ENCODE measurements around the gene CAMSAP2.

The CAMSAP2 gene

GRCh38 chr1:200880212-200880611 is 141.5 kb downstream of the CAMSAP2 start:
- TF ChIP-seq CTCF (IDR thresholded peaks at IDR 0.05; ENCODE audit: control insufficient read depth, insufficient read depth, low read depth, low read length, missing control alignments) = no peak
- DNase-seq (ENCODE audit: low read depth) = no peak
- H3K4me3 ChIP-seq (ENCODE audit: control insufficient read depth, low read depth, low read length) = no peak overlapping the region

GRCh38 chr1:200883118-200883517 is 144.4 kb downstream of the CAMSAP2 start:
- DNase-seq (ENCODE audit: low read depth) = no peak
- no peak overlapping the region for H3K4me3 ChIP-seq (ENCODE audit: control insufficient read depth, low read depth, low read length)
- TF ChIP-seq CTCF (IDR thresholded peaks at IDR 0.05; ENCODE audit: control insufficient read depth, insufficient read depth, low read depth, low read length, missing control alignments) = no peak

GRCh38 chr1:200885623-200886402 is 147.1 kb downstream of the CAMSAP2 start:
- no peak overlapping the region for H3K4me3 ChIP-seq (ENCODE audit: control insufficient read depth, low read depth, low read length)
- DNase-seq (ENCODE audit: low read depth) = no peak
- TF ChIP-seq CTCF (IDR thresholded peaks at IDR 0.05; ENCODE audit: control insufficient read depth, insufficient read depth, low read depth, low read length, missing control alignments) = no peak

GRCh38 chr1:200886594-200886993 is 147.9 kb downstream of the CAMSAP2 start:
- DNase-seq (ENCODE audit: low read depth) = no peak
- TF ChIP-seq CTCF (IDR thresholded peaks at IDR 0.05; ENCODE audit: control insufficient read depth, insufficient read depth, low read depth, low read length, missing control alignments) = no peak

GRCh38 chr1:200887036-200887435 is 148.3 kb downstream of the CAMSAP2 start:
- TF ChIP-seq CTCF (IDR thresholded peaks at IDR 0.05; ENCODE audit: control insufficient read depth, insufficient read depth, low read depth, low read length, missing control alignments) = no peak
- no peak for DNase-seq (ENCODE audit: low read depth)
- no peak overlapping the region for H3K4me3 ChIP-seq (ENCODE audit: control insufficient read depth, low read depth, low read length)

More at GRCh38 chr1:200886594-200886993, 147.9 kb downstream of the CAMSAP2 start:
- H3K4me3 ChIP-seq (ENCODE audit: control insufficient read depth, low read depth, low read length) = no peak overlapping the region

GRCh38 chr1:200887772-200888348 is 149.2 kb downstream of the CAMSAP2 start:
- no peak for TF ChIP-seq CTCF (IDR thresholded peaks at IDR 0.05; ENCODE audit: control insufficient read depth, insufficient read depth, low read depth, low read length, missing control alignments)
- no peak overlapping the region for H3K4me3 ChIP-seq (ENCODE audit: control insufficient read depth, low read depth, low read length)
- no peak for DNase-seq (ENCODE audit: low read depth)

Data from AG09309 (cell line).